Smooth muscle cell (in vitro differentiated cells): Measurements from ENCODE around the gene NSMCE3. TPM values are rescaled to one million over a fixed set of nuclear protein-coding genes. Genes with fewer than 3 reads are reported as not detected.

Source experiments
- DNase-seq: peaks from one replicate; lab custom pipeline; 2025; ENCODE audit not compliant: unreplicated experiment; lab: John Stamatoyannopoulos, UW
- H2AFZ ChIP-seq: fragments of 200-600 bp; sonication (generic); 2 replicates; pipeline ENCODE4 v1.6.0; 2016; ENCODE audit warnings: antibody characterized with exemption, low read depth, mild to moderate bottlenecking
- H3F3A ChIP-seq: fragments of 200-600 bp; sonication (generic); 2 replicates; pipeline ENCODE4 v1.6.0; 2017; ENCODE audit warnings: antibody characterized with exemption, low read depth
- H3K27ac ChIP-seq: fragments of 200-600 bp; sonication (generic); 2 replicates; pipeline ENCODE4 v1.5.1; 2016; ENCODE audit warnings: low read depth, mild to moderate bottlenecking
- H3K27me3 ChIP-seq: fragments of 200-600 bp; sonication (generic); 2 replicates; pipeline ENCODE4 v1.6.1; 2016; ENCODE audit warnings: low read depth, mild to moderate bottlenecking
- H3K36me3 ChIP-seq: fragments of 200-600 bp; sonication (generic); 2 replicates; pipeline ENCODE4 v1.5.1; 2016; ENCODE audit warnings: low read depth
- H3K4me1 ChIP-seq: fragments of 200-600 bp; sonication (generic); 2 replicates; pipeline ENCODE4 v1.5.1; 2016; ENCODE audit warnings: low read depth
- H3K4me2 ChIP-seq: fragments of 200-600 bp; sonication (generic); 2 replicates; pipeline ENCODE4 v1.6.0; 2016; ENCODE audit warnings: mild to moderate bottlenecking
- H3K4me3 ChIP-seq: fragments of 200-600 bp; sonication (generic); 2 replicates; pipeline ENCODE4 v1.5.1; 2016; ENCODE audit warnings: mild to moderate bottlenecking
- H3K79me2 ChIP-seq: fragments of 200-600 bp; sonication (generic); 2 replicates; pipeline ENCODE4 v1.6.0; 2016; ENCODE audit warnings: low read depth, mild to moderate bottlenecking
- H3K9ac ChIP-seq: fragments of 200-600 bp; sonication (generic); 2 replicates; pipeline ENCODE4 v1.6.0; 2016; ENCODE audit warnings: low read depth
- H3K9me3 ChIP-seq: fragments of 200-600 bp; sonication (generic); replicated peaks from 2 replicates; pipeline ENCODE4 v1.5.1; 2016; ENCODE audit warnings: low read depth
- H4K20me1 ChIP-seq: fragments of 200-600 bp; sonication (generic); 2 replicates; pipeline ENCODE4 v1.6.0; 2016; ENCODE audit warnings: low read depth
- CTCF ChIP-seq: fragments of 200-600 bp; sonication (generic); IDR thresholded peaks from 2 replicates; pipeline ENCODE4 v1.5.1; 2017; ENCODE audit warnings: borderline replicate concordance, mild to moderate bottlenecking, antibody characterized with exemption; ENCODE audit not compliant: insufficient read depth, poor library complexity, severe bottlenecking
- WGBS: methylation state at CpG from one replicate; pipeline ENCODE4 v1.1.7; 2016; ENCODE audit warnings: low lambda C conversion rate; 5-methylcytosine and 5-hydroxymethylcytosine counted together
- polyA plus RNA-seq: library from polyadenylated mRNA; unstranded; fragments of >200 nt; fragmentation: Nextera tagmentation; extraction: Ambion mirVana; gene quantifications from 2 replicates; pipeline ENCODE4 v1.2.1, GENCODE V29; 2016
- total RNA-seq: library from RNA; depleted of rRNA; stranded (reverse); fragments of >200 nt; gene quantifications from 2 replicates; pipeline ENCODE4 v1.2.3, GENCODE V29; 2014

Gene NSMCE3
- total and polyA plus RNA-seq, 2 experiments from 2014 or later: 19.0 to 19.4 TPM

- Histone ChIP-seq H3K79me2 (no peaks in the 10 kb centered on the region), H3F3A (no peaks in the 10 kb centered on the region), H4K20me1 (no peaks in the 10 kb centered on the region), H3K4me2 (no peak overlapping the region), H3K4me1 (no peaks in the 10 kb centered on the region), H3K27ac (no peak overlapping the region), H3K27me3 (no peaks in the 10 kb centered on the region), H3K9me3 (no peaks in the 10 kb centered on the region), H3K9ac (no peak overlapping the region), H3K36me3 (no peaks in the 10 kb centered on the region), H3K4me3 (no peak overlapping the region), H2AFZ (no peak overlapping the region)
- DNase-seq: no peak
- no peak for TF ChIP-seq CTCF
Observed at GRCh38 chr15:29299784-29300183, 30.2 kb upstream of the NSMCE3 start.

GRCh38 chr15:29299331-29299730 lies 29.7 kb upstream of the NSMCE3 start:
- H3K9ac ChIP-seq: no peak overlapping the region
- H3K79me2 ChIP-seq: no peaks in the 10 kb centered on the region
- no peak for TF ChIP-seq CTCF
- H3K4me1 ChIP-seq: no peaks in the 10 kb centered on the region
- H3K9me3 ChIP-seq: no peaks in the 10 kb centered on the region
- H3F3A ChIP-seq: no peaks in the 10 kb centered on the region
- no peak for DNase-seq
- H3K4me2 ChIP-seq: no peak overlapping the region
- no peak overlapping the region for H3K4me3 ChIP-seq
- H4K20me1 ChIP-seq: no peaks in the 10 kb centered on the region
- 97% methylated on average over 3 of the region's 3 CpGs for WGBS
- H3K27me3 ChIP-seq: no peaks in the 10 kb centered on the region
- H3K27ac ChIP-seq: no peak overlapping the region
- no peaks in the 10 kb centered on the region for H3K36me3 ChIP-seq
- no peak overlapping the region for H2AFZ ChIP-seq

GRCh38 chr15:29294732-29295325 lies 25.2 kb upstream of the NSMCE3 start:
- no peak overlapping the region for H2AFZ ChIP-seq
- no peaks in the 10 kb centered on the region for H4K20me1 ChIP-seq

More at GRCh38 chr15:29294732-29295325, 25.2 kb upstream of the NSMCE3 start:
- TF ChIP-seq CTCF: no peak
- H3F3A ChIP-seq: no peaks in the 10 kb centered on the region
- H3K9me3 ChIP-seq: no peaks in the 10 kb centered on the region
- no peaks in the 10 kb centered on the region for H3K79me2 ChIP-seq
- no peaks in the 10 kb centered on the region for H3K36me3 ChIP-seq
- DNase-seq: no peak
- H3K27me3 ChIP-seq: no peaks in the 10 kb centered on the region
- no peaks in the 10 kb centered on the region for H3K4me1 ChIP-seq
- no peak overlapping the region for H3K4me3 ChIP-seq
- no peak overlapping the region for H3K27ac ChIP-seq
- no peak overlapping the region for H3K4me2 ChIP-seq
- 77% methylated on average over 7 of the region's 7 CpGs for WGBS
- no peak overlapping the region for H3K9ac ChIP-seq
